22Rv1 (cell line): ENCODE data around the gene CDCP1.

ENCODE experiments used
- CTCF ChIP-seq: fragments of 450-650 bp; IDR thresholded peaks from 2 replicates; pipeline ENCODE4 v1.5.1; 2017; ENCODE audit warnings: mild to moderate bottlenecking
- ZFX ChIP-seq: fragments of 450-650 bp; IDR thresholded peaks from 2 replicates; pipeline ENCODE4 v1.6.1; 2017; ENCODE audit warnings: antibody characterized with exemption, borderline replicate concordance

- no peak for TF ChIP-seq CTCF
- TF ChIP-seq ZFX = no peak
Measured at GRCh38 chr3:45154641-45155147, 8.5 kb upstream of the CDCP1 start.
